CD4-positive, alpha-beta T cell (primary cell): ENCODE data around the gene HDAC4. TPM values are rescaled to one million over a fixed set of nuclear protein-coding genes. Genes with fewer than 3 reads are reported as not detected.

Experiments
- ATAC-seq: fragments of 200-7000 bp; cut with Tn5 transposase; one replicate; pipeline ENCODE4 v1.10.0; 2022; ENCODE audit warnings: mild to moderate bottlenecking; ENCODE audit not compliant: poor library complexity
- CTCF ChIA-PET: fragments of 350-600 bp; sonication (Branson Sonifier 250); formaldehyde crosslinking; loops from one replicate; lab custom pipeline; 2021; ENCODE audit warnings: antibody characterized with exemption, inconsistent platforms; lab: Charles Lee
- POLR2A ChIA-PET: fragments of 350-600 bp; sonication (Branson Sonifier 250); formaldehyde crosslinking; loops from one replicate; lab custom pipeline; 2021; ENCODE audit warnings: antibody characterized with exemption, inconsistent platforms; lab: Charles Lee
- DNase-seq, 14 experiments: peaks; one replicate each; pipeline ENCODE4 v3.0.0-alpha.2; 2013 to 2020; ENCODE audit warnings: mixed read lengths in 2 of 14
- H3K27ac ChIP-seq, 2 donors: one replicate each; pipeline versions ENCODE4 v1.5.1 to v1.7.0; 2013; ENCODE audit warnings: low read length in 2 of 2, low read depth in 1 of 2, mild to moderate bottlenecking in 1 of 2
- H3K27me3 ChIP-seq, 2 experiments: 1 replicate in 1 of 2; 2 replicates in 1 of 2; pipeline versions ENCODE4 v1.6.1 to v1.7.0; 2013; ENCODE audit warnings: low read length in 2 of 2, control low read depth in 1 of 2, mild to moderate bottlenecking in 1 of 2, moderate library complexity in 1 of 2; ENCODE audit not compliant: insufficient read depth in 2 of 2, control insufficient read depth in 1 of 2
- H3K36me3 ChIP-seq: one replicate; pipeline ENCODE4 v1.6.1; 2013; ENCODE audit warnings: low read length, control low read depth; ENCODE audit not compliant: insufficient read depth
- H3K4me1 ChIP-seq: one replicate; pipeline ENCODE4 v1.6.1; 2013; ENCODE audit warnings: low read length, control low read depth; ENCODE audit not compliant: insufficient read depth
- H3K4me3 ChIP-seq: one replicate; pipeline ENCODE4 v1.5.1; 2013; ENCODE audit warnings: mild to moderate bottlenecking, low read length, moderate library complexity
- H3K9me3 ChIP-seq, 2 experiments: 1 replicate in 1 of 2; 2 replicates in 1 of 2; pipeline versions ENCODE4 v1.6.1 to v1.7.0; 2013; ENCODE audit warnings: low read length in 2 of 2, mild to moderate bottlenecking in 2 of 2, control low read depth in 1 of 2, moderate library complexity in 1 of 2; ENCODE audit not compliant: control insufficient read depth in 1 of 2, insufficient read depth in 1 of 2
- H3K27ac Mint-ChIP-seq: one replicate; pipeline ENCODE4 v1.8.0; 2020; ENCODE audit warnings: mixed read lengths
- H3K27me3 Mint-ChIP-seq: one replicate; pipeline ENCODE4 v1.8.0; 2021; ENCODE audit warnings: mixed read lengths
- H3K36me3 Mint-ChIP-seq: one replicate; pipeline ENCODE4 v1.8.0; 2021; ENCODE audit warnings: low read depth, mixed read lengths
- H3K4me1 Mint-ChIP-seq: one replicate; pipeline ENCODE4 v1.8.0; 2021; ENCODE audit warnings: low read depth, mixed read lengths
- H3K4me3 Mint-ChIP-seq: one replicate; pipeline ENCODE4 v1.8.0; 2020; ENCODE audit warnings: mild to moderate bottlenecking, mixed read lengths
- H3K9me3 Mint-ChIP-seq: one replicate; pipeline ENCODE4 v1.8.0; 2020; ENCODE audit warnings: mixed read lengths
- intact Hi-C, 2 experiments: fragments of 100-400 bp; cut with DNase I in 1 of 2; cut with micrococcal nuclease in 1 of 2; formaldehyde crosslinking; loops; one replicate each; pipeline versions ENCODE4 v1.15.1 to v1.9.0; 2023 to 2025; cut with DNase I, micrococcal nuclease
- total RNA-seq, 174 experiments: library from RNA in 2 of 174; stranded (reverse) in 2 of 174; gene quantifications; one replicate each; pipeline ENCODE4 v1.2.3 and lab custom pipeline; 2021 to 2026
- TF ChIP-seq, protein P1 (sequence below): fragments of 200-600 bp; IDR thresholded peaks from one replicate; pipeline ENCODE4 v1.8.0; 2022; ENCODE audit warnings: antibody characterized with exemption, mild to moderate bottlenecking

HDAC4 gene
- total RNA-seq, 2 experiments from 2014 or later, result 45.3 to 49.2 TPM

DNA sequence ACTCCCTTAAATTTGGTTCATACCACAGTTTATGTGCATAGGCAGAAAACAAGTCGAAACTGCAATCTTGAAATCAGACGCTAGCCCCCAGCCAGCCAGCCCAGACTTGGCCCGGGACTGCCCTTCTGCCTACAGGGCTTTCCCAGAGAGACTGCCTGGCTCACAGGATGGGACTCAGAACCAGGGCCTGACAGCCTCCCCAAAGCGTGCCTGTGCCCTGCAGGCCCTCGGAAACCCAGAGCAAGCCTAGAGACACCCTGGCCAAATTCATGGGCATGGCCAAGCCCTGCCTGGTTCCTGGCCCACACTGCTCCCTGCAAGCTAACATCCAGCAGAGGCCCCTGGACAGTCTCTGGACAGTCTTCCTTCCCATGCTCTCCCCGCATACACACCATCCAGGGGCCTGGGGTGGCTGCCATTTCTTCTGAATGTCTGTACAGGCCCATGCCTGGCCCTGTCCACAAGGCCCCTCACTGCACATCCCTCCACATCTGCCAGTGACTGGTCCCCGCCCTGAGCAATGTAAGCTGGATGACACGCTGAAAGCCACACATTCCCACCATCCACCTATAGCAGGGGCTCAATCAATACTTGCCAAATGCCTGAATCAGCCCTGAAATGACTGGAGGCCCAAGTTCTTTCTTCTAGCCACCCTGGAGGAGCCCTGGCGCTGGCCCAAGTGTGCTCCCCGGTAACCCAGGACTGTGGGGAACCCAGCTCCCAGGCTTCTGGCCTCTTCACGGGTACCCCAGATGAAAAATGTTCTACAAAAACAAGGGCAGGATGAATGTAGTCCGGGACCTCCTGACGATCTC is 73.1 kb downstream of the HDAC4 start:
- peaks cover 81% of the 10 kb centered on the region for H3K4me1 Mint-ChIP-seq
- ChIA-PET CTCF (interaction anchor here (2.1 to 3.2 kb wide), 2 partner anchors 60 to 69 kb away, joined by 8 to 18 read pairs; no protein-coding TSS in a partner anchor), POLR2A (interaction anchor here (1.0 to 3.6 kb wide), 7 partner anchors 30 to 73 kb away, joined by 3 to 11 read pairs (median 6); partner anchors contain the start of gene HDAC4)
- H3K27ac Mint-ChIP-seq, result peak overlapping the region; percentile 93
- H3K4me3 ChIP-seq, result no peak overlapping the region
- no peaks in the 10 kb centered on the region for H3K27me3 Mint-ChIP-seq
- no peaks in the 10 kb centered on the region for H3K9me3 ChIP-seq
- H3K36me3 Mint-ChIP-seq, result no peaks in the 10 kb centered on the region
- no peaks in the 10 kb centered on the region for H3K36me3 ChIP-seq
- H3K4me3 Mint-ChIP-seq, result peak overlapping the region; percentile 75
- no peaks in the 10 kb centered on the region for H3K9me3 Mint-ChIP-seq
- TF ChIP-seq, protein P1, sequence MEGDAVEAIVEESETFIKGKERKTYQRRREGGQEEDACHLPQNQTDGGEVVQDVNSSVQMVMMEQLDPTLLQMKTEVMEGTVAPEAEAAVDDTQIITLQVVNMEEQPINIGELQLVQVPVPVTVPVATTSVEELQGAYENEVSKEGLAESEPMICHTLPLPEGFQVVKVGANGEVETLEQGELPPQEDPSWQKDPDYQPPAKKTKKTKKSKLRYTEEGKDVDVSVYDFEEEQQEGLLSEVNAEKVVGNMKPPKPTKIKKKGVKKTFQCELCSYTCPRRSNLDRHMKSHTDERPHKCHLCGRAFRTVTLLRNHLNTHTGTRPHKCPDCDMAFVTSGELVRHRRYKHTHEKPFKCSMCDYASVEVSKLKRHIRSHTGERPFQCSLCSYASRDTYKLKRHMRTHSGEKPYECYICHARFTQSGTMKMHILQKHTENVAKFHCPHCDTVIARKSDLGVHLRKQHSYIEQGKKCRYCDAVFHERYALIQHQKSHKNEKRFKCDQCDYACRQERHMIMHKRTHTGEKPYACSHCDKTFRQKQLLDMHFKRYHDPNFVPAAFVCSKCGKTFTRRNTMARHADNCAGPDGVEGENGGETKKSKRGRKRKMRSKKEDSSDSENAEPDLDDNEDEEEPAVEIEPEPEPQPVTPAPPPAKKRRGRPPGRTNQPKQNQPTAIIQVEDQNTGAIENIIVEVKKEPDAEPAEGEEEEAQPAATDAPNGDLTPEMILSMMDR, result no peak
- intact Hi-C loops, result loop anchor here (1.0 to 5.0 kb wide), 7 partner anchors 29 to 70 kb away; no protein-coding TSS in a partner anchor
- no peak for ATAC-seq
- H3K27me3 ChIP-seq, result no peaks in the 10 kb centered on the region
- peak overlapping the region; percentile 71 to 73 for H3K27ac ChIP-seq
- peak in 1 of 14 experiments; percentile 16 for DNase-seq
- H3K4me1 ChIP-seq, result peaks cover 70% of the 10 kb centered on the region

DNA sequence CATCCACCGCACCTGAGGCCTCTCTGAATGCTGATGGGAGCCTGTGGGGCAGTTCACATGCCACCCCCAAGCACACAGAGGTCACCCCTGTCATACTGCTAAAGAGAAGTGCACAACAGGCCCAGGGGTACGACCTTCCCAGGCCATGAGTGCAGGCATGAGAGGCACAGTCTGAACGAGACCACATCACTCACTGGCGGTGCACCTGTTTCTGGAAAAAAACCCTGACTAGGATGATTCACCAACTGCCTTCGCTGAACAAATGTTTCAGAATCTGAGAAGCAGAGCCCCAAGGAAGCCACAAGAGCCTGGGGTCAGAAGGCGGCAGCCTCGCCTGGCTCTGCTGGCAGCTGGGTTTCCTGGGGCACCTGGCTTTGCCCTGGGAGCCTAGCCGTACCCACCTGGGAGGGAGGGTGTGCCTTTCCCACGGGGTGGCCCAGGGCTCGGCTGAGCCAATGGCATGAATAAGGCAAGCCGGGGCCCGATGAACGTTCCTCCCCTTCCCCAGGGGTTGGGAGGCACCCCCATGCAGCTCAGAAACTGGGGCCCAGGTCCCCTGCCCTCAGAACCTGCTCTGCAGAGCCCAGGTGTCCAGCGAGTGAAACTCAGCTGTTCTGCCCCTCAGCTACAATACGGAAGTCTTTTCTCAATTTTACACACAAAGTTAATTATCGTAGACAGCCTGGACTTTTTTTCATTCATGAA is 73.8 kb downstream of the HDAC4 start:
- H3K9me3 ChIP-seq, result no peaks in the 10 kb centered on the region
- Mint-ChIP-seq H3K4me3 (peak overlapping the region; percentile 75), H3K4me1 (peaks cover 85% of the 10 kb centered on the region), H3K27me3 (no peaks in the 10 kb centered on the region), H3K9me3 (no peaks in the 10 kb centered on the region), H3K36me3 (no peaks in the 10 kb centered on the region), H3K27ac (peak overlapping the region; percentile 93)
- peaks cover 78% of the 10 kb centered on the region for H3K4me1 ChIP-seq
- intact Hi-C loops, result loop anchor here (1.0 to 5.0 kb wide), 8 partner anchors 29 to 70 kb away; no protein-coding TSS in a partner anchor
- ATAC-seq (peak; percentile 77), DNase-seq (peak; percentile 46 to 89 (median 74))
- H3K36me3 ChIP-seq, result no peaks in the 10 kb centered on the region
- H3K27ac ChIP-seq, result peak overlapping the region; percentile 71 to 73
- H3K27me3 ChIP-seq, result no peaks in the 10 kb centered on the region
- TF ChIP-seq, protein P1, result no peak
- CTCF ChIA-PET, result interaction anchor here (1.0 to 3.2 kb wide), 3 partner anchors 52 to 70 kb away, joined by 3 to 18 read pairs (median 8); no protein-coding TSS in a partner anchor
- POLR2A ChIA-PET, result interaction anchor here (0.7 to 3.6 kb wide), 5 partner anchors 31 to 74 kb away, joined by 4 to 11 read pairs (median 7); partner anchors contain the start of gene HDAC4
- no peak overlapping the region for H3K4me3 ChIP-seq

DNA sequence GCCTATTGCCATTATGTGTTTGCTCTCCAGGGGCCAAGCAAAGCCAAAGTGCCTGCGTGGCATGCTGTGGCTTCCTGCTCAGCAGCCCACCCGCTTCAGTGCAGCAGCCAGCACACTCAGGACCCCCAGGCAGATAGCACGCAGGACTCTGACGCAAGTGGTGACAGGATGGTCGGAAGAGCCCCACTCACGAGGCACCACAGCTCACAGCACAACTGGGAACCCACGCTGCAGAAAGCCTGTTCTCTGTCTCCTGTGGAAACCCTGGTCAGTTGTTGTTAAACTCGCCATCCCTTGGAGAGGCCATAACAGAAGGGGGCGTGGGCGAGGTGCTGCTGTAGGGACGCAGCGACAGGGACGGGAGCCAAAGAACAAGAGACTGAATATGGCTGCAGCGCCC is 76.4 kb downstream of the HDAC4 start:
- ATAC-seq, result no peak
- peak overlapping the region; percentile 97 for H3K27ac Mint-ChIP-seq
- CTCF ChIA-PET, result interaction anchor here (1.9 kb wide), 1 partner anchor 57 kb away, joined by 7 read pairs; no protein-coding TSS in a partner anchor
- Histone ChIP-seq H3K4me3 (no peak overlapping the region), H3K36me3 (no peaks in the 10 kb centered on the region), H3K27ac (no peak overlapping the region), H3K9me3 (no peaks in the 10 kb centered on the region), H3K4me1 (peaks cover 71% of the 10 kb centered on the region), H3K27me3 (no peaks in the 10 kb centered on the region)
- H3K36me3 Mint-ChIP-seq, result no peaks in the 10 kb centered on the region
- intact Hi-C loops, result no loop called here
- H3K4me3 Mint-ChIP-seq, result no peak overlapping the region
- POLR2A ChIA-PET, result interaction anchor here (0.6 kb wide), 1 partner anchor 77 kb away, joined by 3 read pairs; the partner anchor contains the start of gene HDAC4
- DNase-seq, result peak in 2 of 14 experiments; percentile 2 to 29
- no peaks in the 10 kb centered on the region for H3K9me3 Mint-ChIP-seq
- H3K27me3 Mint-ChIP-seq, result no peaks in the 10 kb centered on the region
- TF ChIP-seq, protein P1, result no peak
- H3K4me1 Mint-ChIP-seq, result peaks cover 89% of the 10 kb centered on the region
